Ovary (tissue), 3 donors: ENCODE data around the gene CCN6.

Experiments used
- EP300 ChIP-seq: sonication (generic); formaldehyde crosslinking; IDR thresholded peaks from one replicate; pipeline ENCODE4 v1.6.1; 2017; ENCODE audit warnings: antibody characterized with exemption
- POLR2A ChIP-seq: fragments of 450-650 bp; IDR thresholded peaks from one replicate; pipeline ENCODE4 v1.6.1; 2017; ENCODE audit warnings: antibody characterized with exemption, mild to moderate bottlenecking, moderate library complexity
- TF ChIP-seq, protein P1 (sequence below), 3 donors: fragments of 450-650 bp in 2 of 3; fragments of 200-600 bp in 1 of 3; IDR thresholded peaks; one replicate each; pipeline versions ENCODE4 v1.5.1 to v1.8.0; 2016 to 2022; ENCODE audit warnings: antibody characterized with exemption in 3 of 3, mild to moderate bottlenecking in 1 of 3
- donor health status: DM: no; HTN: no; CAD: no.

GRCh38 chr6:112116221-112116620 lies 62.3 kb downstream of the CCN6 start:
- TF ChIP-seq, protein P1, sequence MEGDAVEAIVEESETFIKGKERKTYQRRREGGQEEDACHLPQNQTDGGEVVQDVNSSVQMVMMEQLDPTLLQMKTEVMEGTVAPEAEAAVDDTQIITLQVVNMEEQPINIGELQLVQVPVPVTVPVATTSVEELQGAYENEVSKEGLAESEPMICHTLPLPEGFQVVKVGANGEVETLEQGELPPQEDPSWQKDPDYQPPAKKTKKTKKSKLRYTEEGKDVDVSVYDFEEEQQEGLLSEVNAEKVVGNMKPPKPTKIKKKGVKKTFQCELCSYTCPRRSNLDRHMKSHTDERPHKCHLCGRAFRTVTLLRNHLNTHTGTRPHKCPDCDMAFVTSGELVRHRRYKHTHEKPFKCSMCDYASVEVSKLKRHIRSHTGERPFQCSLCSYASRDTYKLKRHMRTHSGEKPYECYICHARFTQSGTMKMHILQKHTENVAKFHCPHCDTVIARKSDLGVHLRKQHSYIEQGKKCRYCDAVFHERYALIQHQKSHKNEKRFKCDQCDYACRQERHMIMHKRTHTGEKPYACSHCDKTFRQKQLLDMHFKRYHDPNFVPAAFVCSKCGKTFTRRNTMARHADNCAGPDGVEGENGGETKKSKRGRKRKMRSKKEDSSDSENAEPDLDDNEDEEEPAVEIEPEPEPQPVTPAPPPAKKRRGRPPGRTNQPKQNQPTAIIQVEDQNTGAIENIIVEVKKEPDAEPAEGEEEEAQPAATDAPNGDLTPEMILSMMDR (IDR thresholded peaks at IDR 0.05) = no peak
- no peak for TF ChIP-seq EP300
- no peak for TF ChIP-seq POLR2A
